ENCODE results near the gene MLIP. TPM values are rescaled to one million over a fixed set of nuclear protein-coding genes. Genes with fewer than 3 reads are reported as not detected.
"Not testable (repeated sequence)": the region's sequence is repeated elsewhere in the genome, so short reads cannot be mapped to it uniquely, and the experiment has no call there.

MLIP gene
- total RNA-seq, 1 experiment from 2014 or later = not detected

DNA sequence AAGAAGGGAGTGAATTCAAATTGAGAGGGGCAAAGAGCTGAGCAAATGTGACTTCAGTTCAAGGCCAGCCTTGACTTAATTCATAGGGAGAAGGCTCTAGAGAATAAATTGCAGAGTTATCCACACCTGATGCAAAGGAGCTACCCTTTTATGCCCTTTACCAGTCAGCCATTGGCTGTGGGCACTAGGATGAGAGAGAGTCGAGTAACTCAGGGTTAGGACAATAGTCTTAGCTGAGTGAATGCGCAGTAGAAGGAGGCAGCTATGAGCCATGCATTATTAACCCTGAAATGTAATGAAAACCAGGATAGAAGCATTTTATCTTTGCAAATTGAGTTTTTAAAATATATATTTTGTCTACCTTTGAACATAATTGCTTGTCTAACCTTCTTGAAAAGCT, 134.0 kb downstream of the MLIP start:
- H3K4me3 ChIP-seq (ENCODE audit: insufficient read depth, low read depth, low read length) = no peak overlapping the region
- H3K36me3 ChIP-seq (replicated peaks; ENCODE audit: control insufficient read depth, insufficient read depth, low read length) = no peaks in the 10 kb centered on the region
- no peak for DNase-seq
- H3K27me3 ChIP-seq (ENCODE audit: control insufficient read depth, insufficient read depth, low read length) = no peaks in the 10 kb centered on the region

DNA sequence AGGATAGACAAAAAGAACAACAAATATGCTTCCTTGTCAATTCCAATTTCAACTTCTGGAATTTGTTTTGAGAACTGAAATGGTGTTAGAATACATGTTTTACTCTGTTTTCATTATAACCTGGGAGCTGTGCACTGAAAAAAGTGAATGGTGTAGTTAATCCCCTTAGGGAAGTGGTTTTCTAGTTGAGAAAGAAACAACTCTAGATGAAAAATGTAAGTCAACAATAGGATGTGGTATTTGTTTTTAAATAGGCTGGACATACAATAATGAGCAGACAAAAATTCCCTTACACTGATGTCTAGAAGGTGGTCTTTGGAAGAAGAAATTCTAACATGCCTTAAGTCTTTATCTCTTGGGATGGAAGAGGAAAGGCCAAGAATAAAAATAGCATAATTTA, 137.1 kb downstream of the MLIP start:
- H3K4me3 ChIP-seq (ENCODE audit: insufficient read depth, low read depth, low read length) = no peak overlapping the region
- no peak for DNase-seq
- H3K27me3 ChIP-seq (ENCODE audit: control insufficient read depth, insufficient read depth, low read length) = no peaks in the 10 kb centered on the region
- H3K36me3 ChIP-seq (replicated peaks; ENCODE audit: control insufficient read depth, insufficient read depth, low read length) = no peaks in the 10 kb centered on the region

- no peaks in the 10 kb centered on the region for H3K27me3 ChIP-seq (ENCODE audit: control insufficient read depth, insufficient read depth, low read length)
- no peak for DNase-seq
Measured at GRCh38 chr6:54248994-54249393, 137.8 kb downstream of the MLIP start.

DNA sequence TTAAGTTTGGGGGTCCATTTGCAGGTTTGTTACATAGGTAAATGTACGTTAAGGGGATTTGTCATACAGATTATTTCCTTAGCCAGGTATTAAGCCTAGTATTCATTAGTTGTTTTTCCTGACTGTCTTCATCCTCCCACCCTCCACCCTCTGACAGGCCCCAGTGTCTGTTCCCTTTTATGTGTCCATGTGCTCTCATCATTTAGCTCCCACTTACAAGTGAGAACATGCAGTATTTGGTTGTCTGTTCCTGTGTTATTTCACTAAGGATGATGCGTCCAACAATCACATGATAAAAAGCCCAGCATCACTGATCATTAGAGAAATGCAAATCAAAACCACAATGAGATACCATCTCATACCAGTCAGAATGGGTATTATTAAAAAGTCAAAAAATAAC, 138.6 kb downstream of the MLIP start:
- not testable (repeated sequence) for H3K27me3 ChIP-seq (ENCODE audit: control insufficient read depth, insufficient read depth, low read length); H3K4me3 ChIP-seq (ENCODE audit: insufficient read depth, low read depth, low read length); DNase-seq; H3K36me3 ChIP-seq (replicated peaks; ENCODE audit: control insufficient read depth, insufficient read depth, low read length)

More at GRCh38 chr6:54248994-54249393, 137.8 kb downstream of the MLIP start:
- no peaks in the 10 kb centered on the region for H3K36me3 ChIP-seq (replicated peaks; ENCODE audit: control insufficient read depth, insufficient read depth, low read length)
- no peak overlapping the region for H3K4me3 ChIP-seq (ENCODE audit: insufficient read depth, low read depth, low read length)

GRCh38 chr6:54252496-54252895, 141.3 kb downstream of the MLIP start:
- Histone ChIP-seq H3K36me3 (replicated peaks; ENCODE audit: control insufficient read depth, insufficient read depth, low read length) (no peaks in the 10 kb centered on the region), H3K4me3 (ENCODE audit: insufficient read depth, low read depth, low read length) (no peak overlapping the region), H3K27me3 (ENCODE audit: control insufficient read depth, insufficient read depth, low read length) (no peaks in the 10 kb centered on the region)
- DNase-seq = no peak

DNA sequence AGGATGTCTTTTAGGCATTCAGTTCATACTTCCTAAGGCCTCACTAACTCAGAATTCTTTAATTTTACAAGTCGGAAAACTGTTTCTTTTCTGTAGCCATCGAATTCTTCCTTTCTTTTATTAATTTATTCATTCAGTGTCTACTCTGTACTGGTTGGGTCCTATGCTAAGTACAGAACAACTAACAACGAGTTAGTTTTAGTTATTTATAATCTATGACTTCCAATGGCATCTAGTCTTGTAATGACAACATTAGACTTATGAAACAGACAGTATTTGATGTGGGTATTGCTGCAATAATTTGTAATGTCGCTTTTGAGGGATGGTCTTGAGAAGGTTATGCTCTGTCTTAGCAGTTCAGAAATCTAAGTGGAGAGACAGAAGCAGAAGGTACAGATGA, 141.7 kb downstream of the MLIP start:
- Histone ChIP-seq H3K4me3 (ENCODE audit: insufficient read depth, low read depth, low read length) (no peak overlapping the region), H3K27me3 (ENCODE audit: control insufficient read depth, insufficient read depth, low read length) (no peaks in the 10 kb centered on the region), H3K36me3 (replicated peaks; ENCODE audit: control insufficient read depth, insufficient read depth, low read length) (no peaks in the 10 kb centered on the region)
- no peak for DNase-seq

DNA sequence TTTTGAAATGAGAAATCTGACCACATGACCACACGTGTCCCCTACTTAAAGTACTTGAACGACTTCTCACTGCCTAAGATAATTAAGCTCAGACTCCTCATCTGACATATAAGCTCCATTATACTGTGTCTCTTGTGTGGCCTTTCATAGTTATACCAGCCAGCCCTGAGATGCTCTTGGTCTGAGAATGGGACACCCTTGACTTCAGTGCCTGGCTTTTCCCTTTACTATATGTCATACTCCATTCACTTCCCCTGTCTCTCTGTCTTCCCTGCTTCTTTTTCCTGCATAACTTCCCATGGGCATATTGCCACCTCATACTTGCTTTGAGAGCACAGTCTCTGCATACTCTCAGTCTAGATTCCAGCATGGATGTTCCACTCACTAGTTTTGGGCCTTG, 143.6 kb downstream of the MLIP start:
- DNase-seq = no peak
- no peaks in the 10 kb centered on the region for H3K27me3 ChIP-seq (ENCODE audit: control insufficient read depth, insufficient read depth, low read length)
- no peaks in the 10 kb centered on the region for H3K36me3 ChIP-seq (replicated peaks; ENCODE audit: control insufficient read depth, insufficient read depth, low read length)
- no peak overlapping the region for H3K4me3 ChIP-seq (ENCODE audit: insufficient read depth, low read depth, low read length)

- no peak for DNase-seq
Measured at GRCh38 chr6:54255886-54256285, 144.6 kb downstream of the MLIP start.

DNA sequence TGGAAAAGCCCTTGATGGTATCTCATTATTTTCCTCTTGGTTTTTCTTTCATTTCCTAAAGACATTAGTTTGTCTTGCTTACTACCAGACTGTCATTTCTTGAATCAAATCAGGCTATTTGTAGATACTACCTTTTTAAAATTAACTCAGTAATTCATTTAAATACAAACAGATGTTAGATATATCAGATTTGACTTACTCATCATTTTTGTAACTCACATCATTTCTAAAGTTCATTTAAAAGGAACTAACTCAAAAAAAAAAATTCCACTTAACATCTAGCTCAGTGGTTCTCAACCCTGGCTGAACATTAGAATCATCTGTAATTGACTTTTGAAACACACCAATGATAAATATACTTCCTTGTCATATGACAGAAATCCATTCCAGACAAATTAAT, 148.8 kb downstream of the MLIP start:
- Histone ChIP-seq H3K27me3 (ENCODE audit: control insufficient read depth, insufficient read depth, low read length) (no peaks in the 10 kb centered on the region), H3K4me3 (ENCODE audit: insufficient read depth, low read depth, low read length) (no peak overlapping the region), H3K36me3 (replicated peaks; ENCODE audit: control insufficient read depth, insufficient read depth, low read length) (no peaks in the 10 kb centered on the region)
- DNase-seq = no peak

More at GRCh38 chr6:54255886-54256285, 144.6 kb downstream of the MLIP start:
- Histone ChIP-seq H3K27me3 (ENCODE audit: control insufficient read depth, insufficient read depth, low read length) (no peaks in the 10 kb centered on the region), H3K36me3 (replicated peaks; ENCODE audit: control insufficient read depth, insufficient read depth, low read length) (no peaks in the 10 kb centered on the region), H3K4me3 (ENCODE audit: insufficient read depth, low read depth, low read length) (no peak overlapping the region)

DNA sequence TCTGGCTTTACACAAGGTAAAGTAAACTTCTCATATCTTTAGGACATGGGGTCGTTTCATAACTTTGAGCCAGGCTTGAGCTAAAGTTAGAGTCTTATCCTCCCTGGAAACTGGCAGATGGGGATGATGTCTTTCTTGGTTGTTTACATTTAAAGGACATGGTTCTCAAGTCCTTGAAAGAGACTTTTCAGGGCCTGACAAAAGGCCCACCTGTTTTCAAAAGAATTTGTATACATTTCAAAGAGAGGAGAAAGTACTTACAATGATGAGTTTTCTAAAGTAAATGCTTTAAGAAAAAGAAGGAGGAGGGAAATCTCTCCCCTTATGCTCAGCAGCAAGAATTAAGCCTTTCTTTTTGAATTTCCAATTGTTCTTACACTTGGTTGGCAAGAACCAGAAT, 151.3 kb downstream of the MLIP start:
- no peak overlapping the region for H3K4me3 ChIP-seq (ENCODE audit: insufficient read depth, low read depth, low read length)
- no peaks in the 10 kb centered on the region for H3K36me3 ChIP-seq (replicated peaks; ENCODE audit: control insufficient read depth, insufficient read depth, low read length)
- no peak for DNase-seq
- H3K27me3 ChIP-seq (ENCODE audit: control insufficient read depth, insufficient read depth, low read length) = no peaks in the 10 kb centered on the region

DNA sequence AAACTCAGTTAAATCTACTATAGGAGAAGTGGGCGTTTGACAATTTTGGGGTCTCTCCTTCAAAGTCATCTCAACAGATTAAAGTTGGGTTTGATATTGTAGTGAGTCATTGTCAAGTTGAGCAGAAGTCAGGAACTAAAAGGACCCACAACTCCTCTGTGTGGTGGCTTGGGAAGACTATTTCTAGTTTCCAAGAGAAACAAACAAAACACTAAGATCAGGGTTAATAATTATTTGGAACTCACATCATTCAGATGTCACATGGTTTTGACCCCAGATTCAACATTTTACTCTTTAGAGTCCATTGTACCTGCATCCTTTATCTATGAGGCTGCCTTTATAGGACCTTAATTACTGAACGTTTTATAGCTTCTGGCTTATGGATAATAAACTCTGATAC, 151.7 kb downstream of the MLIP start:
- Histone ChIP-seq H3K36me3 (replicated peaks; ENCODE audit: control insufficient read depth, insufficient read depth, low read length) (no peaks in the 10 kb centered on the region), H3K4me3 (ENCODE audit: insufficient read depth, low read depth, low read length) (no peak overlapping the region), H3K27me3 (ENCODE audit: control insufficient read depth, insufficient read depth, low read length) (no peaks in the 10 kb centered on the region)
- DNase-seq = no peak

DNA sequence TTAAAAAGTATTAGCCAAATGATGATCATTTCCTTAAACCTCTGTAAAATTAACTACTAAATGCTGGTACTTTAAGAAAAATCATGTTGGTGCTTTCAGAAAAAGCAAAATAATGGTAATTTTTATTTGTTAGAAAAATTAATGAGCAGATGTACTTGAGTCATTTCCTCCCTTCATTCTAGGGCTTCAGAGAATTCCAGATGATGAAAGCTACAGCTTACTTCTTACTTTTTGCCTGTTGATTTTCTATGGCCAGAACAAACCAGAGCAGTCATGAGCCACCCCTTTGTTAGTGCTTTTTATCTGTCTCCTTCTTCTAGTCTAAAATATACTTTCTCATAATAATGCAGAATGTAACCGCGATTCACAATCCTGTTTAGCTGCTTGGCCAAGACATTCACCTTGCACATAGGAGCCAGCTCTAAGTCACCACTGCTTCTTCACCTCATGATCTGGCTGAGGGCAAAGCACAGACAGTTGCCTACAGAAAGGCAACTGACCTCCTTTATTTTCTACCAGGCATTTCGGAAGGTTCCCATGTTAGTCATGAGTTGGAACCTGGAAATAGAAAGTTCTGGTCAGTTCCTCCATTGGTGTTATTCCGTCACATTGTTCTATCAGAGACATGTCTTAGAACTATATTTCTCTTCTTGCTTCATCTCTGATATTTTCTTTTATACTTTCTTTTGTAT, 153.5 kb downstream of the MLIP start:
- Histone ChIP-seq H3K36me3 (replicated peaks; ENCODE audit: control insufficient read depth, insufficient read depth, low read length) (no peaks in the 10 kb centered on the region), H3K27me3 (ENCODE audit: control insufficient read depth, insufficient read depth, low read length) (no peaks in the 10 kb centered on the region), H3K4me3 (ENCODE audit: insufficient read depth, low read depth, low read length) (no peak overlapping the region)
- no peak for DNase-seq

- Histone ChIP-seq H3K4me3 (ENCODE audit: insufficient read depth, low read depth, low read length) (no peak overlapping the region), H3K27me3 (ENCODE audit: control insufficient read depth, insufficient read depth, low read length) (no peaks in the 10 kb centered on the region), H3K36me3 (replicated peaks; ENCODE audit: control insufficient read depth, insufficient read depth, low read length) (no peaks in the 10 kb centered on the region)
- no peak for DNase-seq
Measured at GRCh38 chr6:54266400-54266923, 155.2 kb downstream of the MLIP start.

DNA sequence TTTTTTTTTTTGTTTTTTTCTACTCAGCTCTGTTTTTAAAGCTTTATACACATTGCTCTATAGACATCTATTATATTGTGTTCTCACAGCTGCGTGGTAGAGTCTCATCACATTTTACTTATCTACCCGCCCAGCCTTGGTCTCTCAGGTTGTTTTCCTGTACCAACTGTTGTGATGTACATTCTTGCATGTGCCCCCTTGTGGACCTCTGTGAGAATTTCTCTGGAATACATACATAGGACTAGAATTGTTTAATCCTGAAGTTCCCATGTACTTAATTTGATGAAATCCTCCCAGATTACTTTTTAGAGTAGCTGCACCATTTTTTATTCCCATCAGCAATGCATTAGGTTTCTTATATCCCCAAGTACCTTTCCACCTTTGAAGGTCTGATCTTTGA, 156.6 kb downstream of the MLIP start:
- Histone ChIP-seq H3K36me3 (replicated peaks; ENCODE audit: control insufficient read depth, insufficient read depth, low read length) (no peaks in the 10 kb centered on the region), H3K27me3 (ENCODE audit: control insufficient read depth, insufficient read depth, low read length) (no peaks in the 10 kb centered on the region), H3K4me3 (ENCODE audit: insufficient read depth, low read depth, low read length) (no peak overlapping the region)
- DNase-seq = no peak

GRCh38 chr6:54273214-54273820, 162.1 kb downstream of the MLIP start:
- Histone ChIP-seq H3K27me3 (ENCODE audit: control insufficient read depth, insufficient read depth, low read length) (no peaks in the 10 kb centered on the region), H3K36me3 (replicated peaks; ENCODE audit: control insufficient read depth, insufficient read depth, low read length) (no peaks in the 10 kb centered on the region), H3K4me3 (ENCODE audit: insufficient read depth, low read depth, low read length) (no peak overlapping the region)
- no peak for DNase-seq
